Measurements from ENCODE around the gene SYNPO2. TPM values are rescaled to one million over a fixed set of nuclear protein-coding genes. Genes with fewer than 3 reads are reported as not detected.

The SYNPO2 gene
- total RNA-seq, 1 experiment from 2014 or later, result 0.28 TPM

GRCh38 chr4:118849867-118850487 lies 38.7 kb upstream of the SYNPO2 start:
- Histone ChIP-seq H3K36me3 (ENCODE audit: control insufficient read depth, insufficient read depth, low read length) (no peaks in the 10 kb centered on the region), H3K27ac (ENCODE audit: low read length) (no peak overlapping the region), H3K4me3 (ENCODE audit: low read depth in 2 of 2, low read length in 2 of 2) (peak overlapping the region; percentile 2 to 44), H3K4me1 (ENCODE audit: control insufficient read depth, insufficient read depth, low read length) (no peaks in the 10 kb centered on the region), H3K9me3 (ENCODE audit: control insufficient read depth, insufficient read depth, low read depth, low read length) (no peaks in the 10 kb centered on the region), H3K27me3 (ENCODE audit: control insufficient read depth, insufficient read depth, low read length) (no peaks in the 10 kb centered on the region)
- no peak for ATAC-seq
- in situ Hi-C loops (cut with HindIII; ENCODE audit: low pct_unique_long_range_greater_than_20kb, low sequenced_read_pairs), result no loop called here
- ChIA-PET POLR2A (no interaction called here), CTCF (no interaction called here)
- intact Hi-C loops (cut with micrococcal nuclease; ENCODE audit: unreplicated experiment), result no loop called here
- TF ChIP-seq TCF7L2 (IDR thresholded peaks at IDR 0.05; ENCODE audit: low read depth, low read length) (no peak), REST (IDR thresholded peaks at IDR 0.05; ENCODE audit: insufficient read depth in 1 of 2, low read depth in 2 of 2, low read length in 1 of 2) (no peak), SIN3A (IDR thresholded peaks at IDR 0.05; ENCODE audit: borderline replicate concordance, insufficient read depth, low read depth, low read length) (no peak), POLR2AphosphoS5 (IDR thresholded peaks at IDR 0.05; ENCODE audit: low read depth, low read length) (no peak), CTCF (IDR thresholded peaks at IDR 0.05) (no peak)
- no peak for DNase-seq (ENCODE audit: low read depth, low spot score)
- no TSS peak for BruUV-seq (replicated peaks)

DNA sequence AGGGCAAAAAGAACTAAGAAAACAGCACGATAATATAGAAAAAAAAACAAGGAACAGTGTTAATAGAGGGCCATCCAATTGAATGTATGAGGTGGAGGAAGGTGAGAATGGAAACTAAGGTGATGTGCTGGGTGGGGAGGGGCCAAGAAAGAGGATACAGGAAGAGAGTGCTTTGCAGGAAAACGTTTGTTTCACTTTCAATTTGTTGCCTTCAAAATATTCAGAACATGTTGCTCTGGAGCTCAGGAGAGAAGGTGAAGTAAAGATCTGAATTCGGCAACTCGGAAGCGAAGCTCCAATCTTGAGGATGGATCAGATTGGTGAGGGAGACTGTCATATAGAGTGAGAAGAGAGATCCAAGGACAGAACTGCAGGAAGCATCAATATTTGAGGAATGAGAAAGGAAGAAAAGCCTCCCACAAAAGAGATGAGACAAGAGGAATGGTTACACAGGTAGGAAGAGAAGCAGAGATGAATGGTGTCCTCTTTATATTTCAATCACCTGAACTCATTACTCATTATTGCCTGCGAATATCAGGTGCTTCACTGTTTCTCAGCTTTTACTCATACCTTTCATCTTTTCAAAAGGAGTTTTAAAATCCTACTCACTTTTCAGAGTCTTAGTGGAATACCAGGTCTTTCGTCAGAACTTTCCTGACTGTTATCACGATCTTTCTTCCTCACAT lies 38.0 kb upstream of the SYNPO2 start:
- Histone ChIP-seq H3K9me3 (ENCODE audit: control insufficient read depth, insufficient read depth, low read depth, low read length) (no peaks in the 10 kb centered on the region), H3K4me1 (ENCODE audit: control insufficient read depth, insufficient read depth, low read length) (no peaks in the 10 kb centered on the region), H3K36me3 (ENCODE audit: control insufficient read depth, insufficient read depth, low read length) (no peaks in the 10 kb centered on the region), H3K27me3 (ENCODE audit: control insufficient read depth, insufficient read depth, low read length) (no peaks in the 10 kb centered on the region), H3K4me3 (ENCODE audit: low read depth in 2 of 2, low read length in 2 of 2) (peak overlapping the region; percentile 2 to 44), H3K27ac (ENCODE audit: low read length) (no peak overlapping the region)
- ChIA-PET POLR2A (interaction anchor here (0.7 kb wide), 1 partner anchor 101 kb away, joined by 9 read pairs; no protein-coding TSS in a partner anchor), CTCF (no interaction called here)
- in situ Hi-C loops (cut with HindIII; ENCODE audit: low pct_unique_long_range_greater_than_20kb, low sequenced_read_pairs) (no loop called here), intact Hi-C loops (cut with micrococcal nuclease; ENCODE audit: unreplicated experiment) (no loop called here)
- no TSS peak for BruUV-seq (replicated peaks)
- TF ChIP-seq CTCF (IDR thresholded peaks at IDR 0.05) (no peak), REST (IDR thresholded peaks at IDR 0.05; ENCODE audit: insufficient read depth in 1 of 2, low read depth in 2 of 2, low read length in 1 of 2) (no peak), SIN3A (IDR thresholded peaks at IDR 0.05; ENCODE audit: borderline replicate concordance, insufficient read depth, low read depth, low read length) (no peak), POLR2AphosphoS5 (IDR thresholded peaks at IDR 0.05; ENCODE audit: low read depth, low read length) (no peak), TCF7L2 (IDR thresholded peaks at IDR 0.05; ENCODE audit: low read depth, low read length) (no peak)
- DNase-seq (ENCODE audit: low read depth, low spot score) (no peak), ATAC-seq (no peak)
